NT2/D1 (cell line): ENCODE data around the gene SUN2.

Experiments
- SUZ12 ChIP-seq: IDR thresholded peaks from 2 replicates; pipeline ENCODE4 v1.6.1; 2011; ENCODE audit not compliant: insufficient read length, insufficient read depth; ENCODE audit errors: extremely low read depth
- YY1 ChIP-seq: IDR thresholded peaks from 2 replicates; pipeline ENCODE4 v1.6.1; 2011; ENCODE audit not compliant: insufficient read length, insufficient read depth

DNA sequence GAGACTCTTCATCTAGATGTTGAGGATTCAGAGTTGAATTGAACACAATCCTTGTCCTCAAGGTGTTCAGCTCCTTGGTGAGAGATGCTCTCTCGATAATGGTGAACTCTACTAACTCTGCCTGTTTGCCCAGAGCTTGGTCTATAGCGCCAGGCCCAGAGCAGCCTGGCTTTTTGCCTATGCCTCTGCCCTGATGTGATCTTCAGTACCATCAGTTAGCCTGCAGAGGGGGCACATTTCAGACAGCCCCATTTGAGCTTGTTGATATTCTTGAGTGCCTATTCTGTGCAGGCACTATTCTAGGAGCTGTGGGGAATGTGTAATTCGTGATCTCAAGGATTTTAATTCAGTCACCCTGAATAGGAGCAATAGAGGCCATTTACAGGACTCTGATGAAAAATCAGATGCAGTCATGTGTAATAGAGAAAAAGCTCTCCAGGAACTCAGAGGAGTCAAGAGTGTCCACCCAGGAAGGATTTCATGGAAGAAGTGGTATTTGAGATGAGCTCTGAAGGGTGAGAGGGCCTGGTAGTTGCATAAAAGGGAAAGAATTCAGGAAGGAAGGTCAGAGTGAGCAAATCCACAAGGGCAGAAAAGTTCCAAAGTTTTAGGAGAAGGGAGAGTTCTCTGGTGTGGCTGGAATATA lies 30.7 kb downstream of the SUN2 start:
- TF ChIP-seq YY1 = no peak
- no peak for TF ChIP-seq SUZ12
